ENCODE results near the gene GRHPR.

Gene GRHPR

GRCh38 chr9:37486256-37486615 is 63.7 kb downstream of the GRHPR start:
- DNase-seq, result no peak

All from SW 1271 (cell line).